HL-60 (cell line): ENCODE data around the gene HYAL3.

ENCODE experiments used
- CTCF ChIP-seq: IDR thresholded peaks from one replicate; pipeline ENCODE4 v1.5.1; 2011; ENCODE audit warnings: low read length, control low read depth, inconsistent platforms; ENCODE audit not compliant: insufficient read depth
- GABPA ChIP-seq: IDR thresholded peaks from 2 replicates; pipeline ENCODE4 v1.6.1; 2012; ENCODE audit warnings: low read depth
- POLR2AphosphoS5 ChIP-seq: IDR thresholded peaks from 2 replicates; pipeline ENCODE4 v1.6.1; 2012; ENCODE audit warnings: low read depth

- no peak for TF ChIP-seq CTCF
- no peak for TF ChIP-seq POLR2AphosphoS5
- peak; percentile 77; the same call in 1 of the 2 replicates for TF ChIP-seq GABPA
Observed at GRCh38 chr3:50246517-50246954, 52.7 kb downstream of the HYAL3 start.
